K562 (cell line): ENCODE measurements around the gene CD79A. TPM values are rescaled to one million over a fixed set of nuclear protein-coding genes. Genes with fewer than 3 reads are reported as not detected.
A peak's percentile ranks its signal among the peaks of the same experiment; 100 is the strongest.

Experiments
- ARID2 ChIP-seq: fragments of 450-650 bp; IDR thresholded peaks from 2 replicates; pipeline ENCODE4 v1.6.1; 2017; ENCODE audit warnings: antibody characterized with exemption, mild to moderate bottlenecking
- BRF1 ChIP-seq: IDR thresholded peaks from 3 replicates; pipeline ENCODE4 v1.6.1; 2011; ENCODE audit warnings: borderline replicate concordance, mild to moderate bottlenecking; ENCODE audit not compliant: insufficient read length; ENCODE audit errors: extremely low read depth
- CREM ChIP-seq: IDR thresholded peaks from 2 replicates; pipeline ENCODE4 v1.6.1; 2014; ENCODE audit warnings: antibody characterized with exemption, low read depth
- GATAD2A ChIP-seq: fragments of 450-650 bp; IDR thresholded peaks from 2 replicates; pipeline ENCODE4 v1.6.1; 2017
- HNRNPK ChIP-seq: fragments of 200-400 bp; formaldehyde crosslinking; IDR thresholded peaks from one replicate; pipeline ENCODE4 v1.6.1; 2018; ENCODE audit warnings: mild to moderate bottlenecking, low read depth, low read length; ENCODE audit not compliant: poor library complexity, severe bottlenecking
- HNRNPL ChIP-seq: fragments of 200-400 bp; formaldehyde crosslinking; IDR thresholded peaks from 2 replicates; pipeline ENCODE4 v1.6.1; 2017; ENCODE audit warnings: low read depth, mild to moderate bottlenecking, low read length
- ILF3 ChIP-seq: fragments of 450-650 bp; IDR thresholded peaks from 2 replicates; pipeline ENCODE4 v1.6.1; 2018; ENCODE audit warnings: antibody characterized with exemption, mild to moderate bottlenecking, moderate library complexity, borderline replicate concordance
- MIER1 ChIP-seq: fragments of 450-650 bp; IDR thresholded peaks from 2 replicates; pipeline ENCODE4 v1.6.1; 2016; ENCODE audit warnings: antibody characterized with exemption, mild to moderate bottlenecking, low read depth
- NR2C2 ChIP-seq, 2 experiments: fragments of 200-800 bp in 1 of 2; sonication (Bioruptor generic) in 1 of 2; sonication (generic) in 1 of 2; formaldehyde crosslinking in 1 of 2; IDR thresholded peaks; 2 replicates each; pipeline versions ENCODE4 v1.6.1 to v1.8.0; 2016 to 2022; ENCODE audit warnings: mild to moderate bottlenecking in 1 of 2, missing compliant biosample characterization in 1 of 2, missing genetic modification characterization in 1 of 2, missing genetic modification reagents in 1 of 2
- PREB ChIP-seq: sonication (generic); formaldehyde crosslinking; IDR thresholded peaks from 2 replicates; pipeline ENCODE4 v1.8.1; 2023; ENCODE audit warnings: mild to moderate bottlenecking, missing genetic modification reagents
- PYGO2 ChIP-seq: fragments of 450-650 bp; IDR thresholded peaks from 2 replicates; pipeline ENCODE4 v1.6.1; 2016; ENCODE audit warnings: mild to moderate bottlenecking, missing genetic modification characterization, moderate library complexity, missing compliant biosample characterization
- TRIM24 ChIP-seq, 2 experiments: fragments of 450-650 bp; IDR thresholded peaks; 2 replicates each; pipeline ENCODE4 v1.6.1; 2016
- USF2 ChIP-seq: sonication (generic); formaldehyde crosslinking; IDR thresholded peaks from 2 replicates; pipeline ENCODE4 v1.5.0; 2020; ENCODE audit warnings: missing genetic modification reagents
- ZNF253 ChIP-seq: fragments of 250-450 bp; sonication (Bioruptor Pico); conservative IDR thresholded peaks from 2 replicates; pipeline ENCODE4 v1.6.1; 2021; ENCODE audit warnings: mild to moderate bottlenecking
- ZNF384 ChIP-seq: IDR thresholded peaks from 2 replicates; pipeline ENCODE4 v1.6.1; 2012; ENCODE audit warnings: low read depth, low read length, improper control_type of control experiment
- ZNF778 ChIP-seq: fragments of 450-650 bp; formaldehyde crosslinking; IDR thresholded peaks from 2 replicates; pipeline ENCODE4 v1.4.0; 2020; ENCODE audit warnings: mild to moderate bottlenecking, moderate library complexity
- polyA plus RNA-seq, 8 experiments: library from polyadenylated mRNA; depleted of rRNA in 4 of 8; stranded (reverse) in 5 of 8; unstranded in 3 of 8; fragments of >200 nt; fragmentation: Nextera tagmentation in 2 of 8; fragmentation: Illumina TruSeq in 1 of 8; extraction: Ambion mirVana in 2 of 8; extraction: Trizol in 1 of 8; gene quantifications; 2 replicates each; pipeline versions ENCODE4 v1.2.1 to v1.2.3, GENCODE V29; 2011 to 2014; ENCODE audit warnings: inconsistent platforms in 1 of 8, missing spikeins in 1 of 8
- total RNA-seq, 7 experiments: library from RNA; depleted of rRNA in 6 of 7; stranded (reverse); fragments of >200 nt in 6 of 7; fragmentation: Illumina TruSeq in 2 of 7; extraction: Trizol in 2 of 7; gene quantifications; 2 replicates each; pipeline versions ENCODE4 v1.2.1 to v1.2.3, GENCODE V29; 2011 to 2021; ENCODE audit warnings: low replicate concordance in 1 of 7
- TF ChIP-seq, protein P1 (sequence below): fragments of 450-650 bp; IDR thresholded peaks from 2 replicates; pipeline ENCODE4 v1.6.1; 2016; ENCODE audit warnings: antibody characterized with exemption
- TF ChIP-seq, protein P2 (sequence below): IDR thresholded peaks from 2 replicates; pipeline ENCODE4 v1.6.1; 2011; ENCODE audit warnings: borderline replicate concordance, low read depth, mild to moderate bottlenecking, moderate library complexity, low read length; ENCODE audit not compliant: insufficient read depth, poor library complexity, severe bottlenecking
- TF ChIP-seq, protein P3 (sequence below): fragments of 450-650 bp; IDR thresholded peaks from 2 replicates; pipeline ENCODE4 v1.7.1; 2018; ENCODE audit warnings: mild to moderate bottlenecking, low read depth; ENCODE audit not compliant: partially characterized antibody

The CD79A gene
- total and polyA plus RNA-seq, 9 of the 15 experiments (the other 6 are each of a cell fraction or from before 2014, with no cell fraction given): 0.04 to 0.72 (median 0.17) TPM; not detected in 3

- TF ChIP-seq USF2 (no peak), TRIM24 (IDR thresholded peaks at IDR 0.05) (peak in 1 of 2 experiments; percentile 76; a peak in 2 of 4 replicates), ILF3 (0 out of 2 replicates have a peak, but pooled peaks have one; percentile 46), ZNF384 (0 out of 2 replicates have a peak, but pooled peaks have one; percentile 15), BRF1 (no peak), PREB (CRISPR knock-in tag) (no peak), NR2C2 (CRISPR knock-in tag; IDR thresholded peaks at IDR 0.05) (peak; percentile 68), NR2C2 (tag; IDR thresholded peaks at IDR 0.05) (peak; percentile 99), CREM (peak; percentile 92), HNRNPK (no peak), ARID2 (no peak), GATAD2A (peak; percentile 92; the same call in 1 of the 2 replicates), HNRNPL (no peak; the same call in 1 of the 2 replicates), ZNF778 (no peak), PYGO2 (no peak), MIER1 (no peak), ZNF253 (no peak)
- TF ChIP-seq, protein P1, sequence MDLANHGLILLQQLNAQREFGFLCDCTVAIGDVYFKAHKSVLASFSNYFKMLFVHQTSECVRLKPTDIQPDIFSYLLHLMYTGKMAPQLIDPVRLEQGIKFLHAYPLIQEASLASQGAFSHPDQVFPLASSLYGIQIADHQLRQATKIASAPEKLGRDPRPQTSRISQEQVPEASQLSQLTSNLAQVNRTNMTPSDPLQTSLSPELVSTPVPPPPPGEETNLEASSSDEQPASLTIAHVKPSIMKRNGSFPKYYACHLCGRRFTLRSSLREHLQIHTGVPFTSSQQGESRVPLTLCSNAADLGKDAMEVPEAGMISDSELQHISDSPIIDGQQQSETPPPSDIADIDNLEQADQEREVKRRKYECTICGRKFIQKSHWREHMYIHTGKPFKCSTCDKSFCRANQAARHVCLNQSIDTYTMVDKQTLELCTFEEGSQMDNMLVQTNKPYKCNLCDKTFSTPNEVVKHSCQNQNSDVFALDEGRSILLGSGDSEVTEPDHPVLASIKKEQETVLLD: peak; percentile 95
- TF ChIP-seq, protein P2, sequence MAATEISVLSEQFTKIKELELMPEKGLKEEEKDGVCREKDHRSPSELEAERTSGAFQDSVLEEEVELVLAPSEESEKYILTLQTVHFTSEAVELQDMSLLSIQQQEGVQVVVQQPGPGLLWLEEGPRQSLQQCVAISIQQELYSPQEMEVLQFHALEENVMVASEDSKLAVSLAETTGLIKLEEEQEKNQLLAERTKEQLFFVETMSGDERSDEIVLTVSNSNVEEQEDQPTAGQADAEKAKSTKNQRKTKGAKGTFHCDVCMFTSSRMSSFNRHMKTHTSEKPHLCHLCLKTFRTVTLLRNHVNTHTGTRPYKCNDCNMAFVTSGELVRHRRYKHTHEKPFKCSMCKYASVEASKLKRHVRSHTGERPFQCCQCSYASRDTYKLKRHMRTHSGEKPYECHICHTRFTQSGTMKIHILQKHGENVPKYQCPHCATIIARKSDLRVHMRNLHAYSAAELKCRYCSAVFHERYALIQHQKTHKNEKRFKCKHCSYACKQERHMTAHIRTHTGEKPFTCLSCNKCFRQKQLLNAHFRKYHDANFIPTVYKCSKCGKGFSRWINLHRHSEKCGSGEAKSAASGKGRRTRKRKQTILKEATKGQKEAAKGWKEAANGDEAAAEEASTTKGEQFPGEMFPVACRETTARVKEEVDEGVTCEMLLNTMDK: peak; percentile 98
- TF ChIP-seq, protein P3, sequence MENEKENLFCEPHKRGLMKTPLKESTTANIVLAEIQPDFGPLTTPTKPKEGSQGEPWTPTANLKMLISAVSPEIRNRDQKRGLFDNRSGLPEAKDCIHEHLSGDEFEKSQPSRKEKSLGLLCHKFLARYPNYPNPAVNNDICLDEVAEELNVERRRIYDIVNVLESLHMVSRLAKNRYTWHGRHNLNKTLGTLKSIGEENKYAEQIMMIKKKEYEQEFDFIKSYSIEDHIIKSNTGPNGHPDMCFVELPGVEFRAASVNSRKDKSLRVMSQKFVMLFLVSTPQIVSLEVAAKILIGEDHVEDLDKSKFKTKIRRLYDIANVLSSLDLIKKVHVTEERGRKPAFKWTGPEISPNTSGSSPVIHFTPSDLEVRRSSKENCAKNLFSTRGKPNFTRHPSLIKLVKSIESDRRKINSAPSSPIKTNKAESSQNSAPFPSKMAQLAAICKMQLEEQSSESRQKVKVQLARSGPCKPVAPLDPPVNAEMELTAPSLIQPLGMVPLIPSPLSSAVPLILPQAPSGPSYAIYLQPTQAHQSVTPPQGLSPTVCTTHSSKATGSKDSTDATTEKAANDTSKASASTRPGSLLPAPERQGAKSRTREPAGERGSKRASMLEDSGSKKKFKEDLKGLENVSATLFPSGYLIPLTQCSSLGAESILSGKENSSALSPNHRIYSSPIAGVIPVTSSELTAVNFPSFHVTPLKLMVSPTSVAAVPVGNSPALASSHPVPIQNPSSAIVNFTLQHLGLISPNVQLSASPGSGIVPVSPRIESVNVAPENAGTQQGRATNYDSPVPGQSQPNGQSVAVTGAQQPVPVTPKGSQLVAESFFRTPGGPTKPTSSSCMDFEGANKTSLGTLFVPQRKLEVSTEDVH: peak; percentile 100
Measured at GRCh38 chr19:41859618-41860418, 17.3 kb upstream of the CD79A start, which contains the start of gene RPS19 (continued).
